Endodermal cell (in vitro differentiated cells): Measurements from ENCODE around the gene TBR1. TPM values are rescaled to one million over a fixed set of nuclear protein-coding genes. Genes with fewer than 3 reads are reported as not detected.

Experiments used
- DNase-seq: peaks from one replicate; pipeline ENCODE4 v3.0.0-alpha.2; 2017
- H3K27ac ChIP-seq: 2 replicates; pipeline ENCODE4 v1.5.1; 2013; ENCODE audit warnings: mild to moderate bottlenecking, low read depth, low read length, moderate library complexity
- H3K27me3 ChIP-seq: 2 replicates; pipeline ENCODE4 v1.6.1; 2013; ENCODE audit warnings: mild to moderate bottlenecking, low read length, moderate library complexity; ENCODE audit not compliant: insufficient read depth, control insufficient read depth, poor library complexity, severe bottlenecking
- H3K36me3 ChIP-seq: 2 replicates; pipeline ENCODE4 v1.7.0; 2013; ENCODE audit warnings: mild to moderate bottlenecking, low read length, moderate library complexity; ENCODE audit not compliant: control insufficient read depth, insufficient read depth
- H3K4me1 ChIP-seq: one replicate; pipeline ENCODE4 v1.7.0; 2013; ENCODE audit warnings: low read length; ENCODE audit not compliant: control insufficient read depth, insufficient read depth
- H3K4me3 ChIP-seq: 2 replicates; pipeline ENCODE4 v1.5.1; 2013; ENCODE audit warnings: mild to moderate bottlenecking, low read length, moderate library complexity
- H3K9ac ChIP-seq: 2 replicates; pipeline ENCODE4 v1.6.1; 2013; ENCODE audit warnings: mild to moderate bottlenecking, low read length, moderate library complexity; ENCODE audit not compliant: poor library complexity, severe bottlenecking; ENCODE audit errors: extremely low read depth
- H3K9me3 ChIP-seq: 2 replicates; pipeline ENCODE4 v1.6.1; 2013; ENCODE audit warnings: mild to moderate bottlenecking, low read length, moderate library complexity; ENCODE audit not compliant: control insufficient read depth
- H3K27ac Mint-ChIP-seq: 2 replicates; pipeline ENCODE4 v1.8.0; 2020; ENCODE audit warnings: mixed read lengths
- H3K27me3 Mint-ChIP-seq: 2 replicates; pipeline ENCODE4 v1.8.0; 2021; ENCODE audit warnings: mild to moderate bottlenecking, mixed read lengths; ENCODE audit not compliant: insufficient read depth
- H3K36me3 Mint-ChIP-seq: 2 replicates; pipeline ENCODE4 v1.8.0; 2020; ENCODE audit warnings: low read depth, mixed read lengths
- H3K4me1 Mint-ChIP-seq: 2 replicates; pipeline ENCODE4 v1.8.0; 2020; ENCODE audit warnings: mixed read lengths
- H3K4me3 Mint-ChIP-seq: 2 replicates; pipeline ENCODE4 v1.8.0; 2020; ENCODE audit warnings: mild to moderate bottlenecking, moderate library complexity, mixed read lengths
- H3K9me3 Mint-ChIP-seq: 2 replicates; pipeline ENCODE4 v1.8.0; 2020; ENCODE audit warnings: mild to moderate bottlenecking, mixed read lengths
- WGBS, 2 experiments: methylation state at CpG; one replicate each; pipeline versions ENCODE4 v1.1.5 to v1.1.7; 2013; ENCODE audit warnings: missing lambda C conversion rate in 2 of 2, mixed read lengths in 1 of 2; ENCODE audit not compliant: insufficient coverage in 1 of 2, insufficient read length in 1 of 2; 5-methylcytosine and 5-hydroxymethylcytosine counted together
- total RNA-seq, 2 donors: library from RNA; stranded (reverse); fragmentation: NEBNext Ultra II Directional in 1 of 2; extraction: Animal tissue kit (Norgen Biotek cat#: 25700) in 1 of 2; gene quantifications; 2 replicates in 1 of 2; 3 replicates in 1 of 2; pipeline ENCODE4 v1.2.1, GENCODE V29; 2021
- TF ChIP-seq, protein P1 (sequence below): fragments of 200-600 bp; sonication (generic); conservative IDR thresholded peaks from 2 replicates; pipeline ENCODE4 v1.5.0; 2021; ENCODE audit warnings: antibody characterized with exemption, mild to moderate bottlenecking

TBR1 gene
- total RNA-seq, 2 donors from 2014 or later: 1.2 to 2.4 TPM

DNA sequence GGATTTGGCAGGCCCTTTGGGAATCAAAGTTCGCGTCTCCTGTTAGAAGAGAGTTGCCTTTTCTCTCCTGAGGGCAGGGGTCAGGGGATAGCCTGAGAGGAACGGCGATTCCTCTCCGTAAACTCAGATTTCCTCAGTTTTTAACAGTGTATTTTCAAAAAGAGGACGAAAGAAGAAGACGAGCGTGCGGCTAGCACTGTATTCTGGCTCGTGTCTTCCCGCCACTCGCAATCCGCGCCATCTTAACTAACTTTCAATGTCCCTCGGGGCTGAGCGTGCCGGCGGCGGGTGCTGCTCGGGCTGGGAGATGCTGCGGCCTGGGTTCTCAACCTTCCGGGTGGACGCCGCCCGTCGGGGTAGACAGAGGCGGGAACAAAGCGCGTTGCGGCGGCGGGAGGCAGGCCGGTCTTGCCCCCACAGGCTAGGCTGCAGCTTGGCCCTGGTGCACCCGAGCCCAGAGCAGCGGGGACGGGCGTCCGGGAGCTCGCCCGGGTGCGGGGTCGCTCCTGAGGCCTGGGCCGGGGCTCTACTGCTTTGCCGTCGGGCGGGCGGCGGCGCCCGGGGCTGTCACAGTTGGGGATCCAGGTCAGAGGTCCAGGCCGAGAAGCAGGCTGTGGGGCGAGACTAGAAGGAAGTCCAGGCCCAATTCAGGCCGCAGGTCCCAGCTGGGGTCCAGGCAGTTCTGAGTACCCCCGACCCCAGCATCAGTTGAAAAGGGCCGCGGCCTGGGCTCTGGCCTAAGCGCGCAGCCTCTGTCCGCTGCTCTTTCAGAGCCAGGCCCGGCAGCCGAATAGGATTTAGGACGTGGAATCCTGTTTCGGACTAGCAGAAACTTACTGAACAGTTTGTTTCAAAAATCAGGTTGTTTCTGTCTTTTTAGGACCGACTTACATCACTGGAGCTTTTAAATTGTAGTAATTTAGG, 11.8 kb downstream of the TBR1 start:
- Histone ChIP-seq H3K4me3 (peak overlapping the region; percentile 19), H3K9me3 (peaks cover 4% of the 10 kb centered on the region), H3K36me3 (no peaks in the 10 kb centered on the region), H3K9ac (no peak overlapping the region), H3K27ac (no peak overlapping the region), H3K27me3 (peaks cover 87% of the 10 kb centered on the region), H3K4me1 (no peaks in the 10 kb centered on the region)
- 53 to 60% methylated on average over 36 to 64 of the region's 64 CpGs for WGBS, 2 experiments
- peak; percentile 77 for DNase-seq
- H3K36me3 Mint-ChIP-seq: no peaks in the 10 kb centered on the region
- H3K27me3 Mint-ChIP-seq: peaks cover 69% of the 10 kb centered on the region
- TF ChIP-seq, protein P1, sequence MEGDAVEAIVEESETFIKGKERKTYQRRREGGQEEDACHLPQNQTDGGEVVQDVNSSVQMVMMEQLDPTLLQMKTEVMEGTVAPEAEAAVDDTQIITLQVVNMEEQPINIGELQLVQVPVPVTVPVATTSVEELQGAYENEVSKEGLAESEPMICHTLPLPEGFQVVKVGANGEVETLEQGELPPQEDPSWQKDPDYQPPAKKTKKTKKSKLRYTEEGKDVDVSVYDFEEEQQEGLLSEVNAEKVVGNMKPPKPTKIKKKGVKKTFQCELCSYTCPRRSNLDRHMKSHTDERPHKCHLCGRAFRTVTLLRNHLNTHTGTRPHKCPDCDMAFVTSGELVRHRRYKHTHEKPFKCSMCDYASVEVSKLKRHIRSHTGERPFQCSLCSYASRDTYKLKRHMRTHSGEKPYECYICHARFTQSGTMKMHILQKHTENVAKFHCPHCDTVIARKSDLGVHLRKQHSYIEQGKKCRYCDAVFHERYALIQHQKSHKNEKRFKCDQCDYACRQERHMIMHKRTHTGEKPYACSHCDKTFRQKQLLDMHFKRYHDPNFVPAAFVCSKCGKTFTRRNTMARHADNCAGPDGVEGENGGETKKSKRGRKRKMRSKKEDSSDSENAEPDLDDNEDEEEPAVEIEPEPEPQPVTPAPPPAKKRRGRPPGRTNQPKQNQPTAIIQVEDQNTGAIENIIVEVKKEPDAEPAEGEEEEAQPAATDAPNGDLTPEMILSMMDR: no peak
- H3K4me3 Mint-ChIP-seq: peak overlapping the region; percentile 46
- no peak overlapping the region for H3K27ac Mint-ChIP-seq
- H3K9me3 Mint-ChIP-seq: peaks cover 3% of the 10 kb centered on the region
- peaks cover 20% of the 10 kb centered on the region for H3K4me1 Mint-ChIP-seq

DNA sequence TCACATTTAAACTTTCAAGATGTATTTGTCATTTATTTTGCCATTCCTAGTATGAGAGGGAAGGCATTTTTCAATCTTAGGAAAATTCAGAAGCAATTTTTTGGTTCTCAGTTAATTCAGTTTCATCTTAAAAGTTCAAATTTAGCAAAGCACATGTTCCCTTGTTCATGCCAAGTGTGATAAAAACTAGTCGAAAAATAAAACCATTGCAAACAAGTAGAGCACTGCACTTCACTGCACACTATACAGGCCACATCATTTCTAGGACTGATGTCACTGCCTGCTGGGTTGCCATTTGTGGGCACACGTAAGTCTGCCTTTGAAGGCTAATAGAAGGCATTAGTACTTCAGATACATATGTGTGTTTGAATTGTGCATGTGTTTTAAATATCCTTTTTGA, 14.3 kb downstream of the TBR1 start:
- Histone ChIP-seq H3K4me3 (no peak overlapping the region), H3K36me3 (no peaks in the 10 kb centered on the region), H3K27ac (no peak overlapping the region), H3K4me1 (no peaks in the 10 kb centered on the region), H3K27me3 (peaks cover 63% of the 10 kb centered on the region), H3K9ac (no peak overlapping the region), H3K9me3 (peaks cover 4% of the 10 kb centered on the region)
- 94% methylated on average over 2 of the region's 2 CpGs; no CpG with 5 or more reads in 1 of the 2 experiments for WGBS, 2 experiments
- Mint-ChIP-seq H3K36me3 (no peaks in the 10 kb centered on the region), H3K27ac (no peak overlapping the region), H3K4me1 (peaks cover 11% of the 10 kb centered on the region), H3K27me3 (peaks cover 51% of the 10 kb centered on the region), H3K9me3 (peaks cover 3% of the 10 kb centered on the region), H3K4me3 (no peak overlapping the region)
- TF ChIP-seq, protein P1: no peak
- DNase-seq: no peak

GRCh38 chr2:161432107-161432506, 16.0 kb downstream of the TBR1 start:
- no peak overlapping the region for H3K4me3 ChIP-seq
- Mint-ChIP-seq H3K27ac (no peak overlapping the region), H3K36me3 (no peaks in the 10 kb centered on the region), H3K9me3 (no peaks in the 10 kb centered on the region), H3K27me3 (peaks cover 40% of the 10 kb centered on the region), H3K4me1 (peaks cover 11% of the 10 kb centered on the region), H3K4me3 (no peak overlapping the region)
- no peak overlapping the region for H3K9ac ChIP-seq
- H3K36me3 ChIP-seq: no peaks in the 10 kb centered on the region
- H3K4me1 ChIP-seq: no peaks in the 10 kb centered on the region
- H3K27ac ChIP-seq: no peak overlapping the region
- peaks cover 4% of the 10 kb centered on the region for H3K9me3 ChIP-seq
- no peak for DNase-seq
- peaks cover 45% of the 10 kb centered on the region for H3K27me3 ChIP-seq
- TF ChIP-seq, protein P1: no peak
- 76 to 83% methylated on average over 2 to 3 of the region's 3 CpGs for WGBS, 2 experiments
